HG02763 (cell line): ENCODE results near the gene ZNF385B.

ENCODE experiments used
- ATAC-seq: cut with Tn5 transposase; IDR thresholded peaks from one replicate; pipeline ENCODE4 v1.9.1; 2021; ENCODE audit warnings: mild to moderate bottlenecking, moderate library complexity; ENCODE audit not compliant: unreplicated experiment

ZNF385B gene

GRCh38 chr2:179857236-179857635, 4.2 kb downstream of the ZNF385B start:
- no peak for ATAC-seq

- ATAC-seq, result no peak
Observed at GRCh38 chr2:179856205-179856604, 5.2 kb downstream of the ZNF385B start.

- ATAC-seq, result no peak
Observed at GRCh38 chr2:179855673-179856072, 5.7 kb downstream of the ZNF385B start.

- no peak for ATAC-seq
Observed at GRCh38 chr2:179854891-179855290, 6.5 kb downstream of the ZNF385B start.

GRCh38 chr2:179853108-179853507, 8.3 kb downstream of the ZNF385B start:
- no peak for ATAC-seq

- no peak for ATAC-seq
Observed at GRCh38 chr2:179850188-179850587, 11.2 kb downstream of the ZNF385B start.

GRCh38 chr2:179849719-179850118, 11.7 kb downstream of the ZNF385B start:
- ATAC-seq, result no peak

GRCh38 chr2:179843541-179843940, 17.9 kb downstream of the ZNF385B start:
- ATAC-seq, result no peak

- no peak for ATAC-seq
Observed at GRCh38 chr2:179842498-179843153, 18.8 kb downstream of the ZNF385B start.

GRCh38 chr2:179840840-179841239, 20.6 kb downstream of the ZNF385B start:
- no peak for ATAC-seq

GRCh38 chr2:179837408-179837807, 24.0 kb downstream of the ZNF385B start:
- no peak for ATAC-seq

- no peak for ATAC-seq
Observed at GRCh38 chr2:179830043-179830787, 31.2 kb downstream of the ZNF385B start.

- no peak for ATAC-seq
Observed at GRCh38 chr2:179826297-179826696, 35.1 kb downstream of the ZNF385B start.

- ATAC-seq, result no peak
Observed at GRCh38 chr2:179825494-179825893, 35.9 kb downstream of the ZNF385B start.

- no peak for ATAC-seq
Observed at GRCh38 chr2:179824961-179825360, 36.5 kb downstream of the ZNF385B start.

- no peak for ATAC-seq
Observed at GRCh38 chr2:179822540-179822939, 38.9 kb downstream of the ZNF385B start.

GRCh38 chr2:179818546-179818945, 42.9 kb downstream of the ZNF385B start:
- ATAC-seq, result no peak

- ATAC-seq, result no peak
Observed at GRCh38 chr2:179817181-179817841, 44.1 kb downstream of the ZNF385B start.

- no peak for ATAC-seq
Observed at GRCh38 chr2:179814050-179814449, 47.4 kb downstream of the ZNF385B start.

GRCh38 chr2:179812501-179812900, 48.9 kb downstream of the ZNF385B start:
- ATAC-seq, result no peak

- no peak for ATAC-seq
Observed at GRCh38 chr2:179811042-179811441, 50.4 kb downstream of the ZNF385B start.

GRCh38 chr2:179809606-179810005, 51.8 kb downstream of the ZNF385B start:
- no peak for ATAC-seq
